ENCODE data around the gene CALU.

The CALU gene

GRCh38 chr7:128707752-128708151 lies 31.4 kb upstream of the CALU start:
- no peak overlapping the region for H3K4me3 ChIP-seq (ENCODE audit: control insufficient read depth, low read depth, low read length)
- TF ChIP-seq CTCF (IDR thresholded peaks at IDR 0.05; ENCODE audit: control insufficient read depth, insufficient read depth, low read depth, low read length, missing control alignments), result no peak
- DNase-seq (ENCODE audit: low read depth), result no peak

GRCh38 chr7:128708235-128708634 lies 30.9 kb upstream of the CALU start:
- H3K4me3 ChIP-seq (ENCODE audit: control insufficient read depth, low read depth, low read length), result no peak overlapping the region
- no peak for TF ChIP-seq CTCF (IDR thresholded peaks at IDR 0.05; ENCODE audit: control insufficient read depth, insufficient read depth, low read depth, low read length, missing control alignments)
- no peak for DNase-seq (ENCODE audit: low read depth)

GRCh38 chr7:128708824-128709223 lies 30.3 kb upstream of the CALU start:
- no peak overlapping the region for H3K4me3 ChIP-seq (ENCODE audit: control insufficient read depth, low read depth, low read length)
- TF ChIP-seq CTCF (IDR thresholded peaks at IDR 0.05; ENCODE audit: control insufficient read depth, insufficient read depth, low read depth, low read length, missing control alignments), result no peak
- no peak for DNase-seq (ENCODE audit: low read depth)

GRCh38 chr7:128710481-128710880 lies 28.7 kb upstream of the CALU start:
- no peak for TF ChIP-seq CTCF (IDR thresholded peaks at IDR 0.05; ENCODE audit: control insufficient read depth, insufficient read depth, low read depth, low read length, missing control alignments)
- no peak overlapping the region for H3K4me3 ChIP-seq (ENCODE audit: control insufficient read depth, low read depth, low read length)
- DNase-seq (ENCODE audit: low read depth), result no peak

- DNase-seq (ENCODE audit: low read depth), result no peak
- H3K4me3 ChIP-seq (ENCODE audit: control insufficient read depth, low read depth, low read length), result no peak overlapping the region
- no peak for TF ChIP-seq CTCF (IDR thresholded peaks at IDR 0.05; ENCODE audit: control insufficient read depth, insufficient read depth, low read depth, low read length, missing control alignments)
These were observed 25.4 kb upstream of the CALU start for GRCh38 chr7:128713794-128714193.

- TF ChIP-seq CTCF (IDR thresholded peaks at IDR 0.05; ENCODE audit: control insufficient read depth, insufficient read depth, low read depth, low read length, missing control alignments), result no peak
- no peak for DNase-seq (ENCODE audit: low read depth)
These were observed 24.3 kb upstream of the CALU start for GRCh38 chr7:128714701-128715495.

More at GRCh38 chr7:128714701-128715495, 24.3 kb upstream of the CALU start:
- H3K4me3 ChIP-seq (ENCODE audit: control insufficient read depth, low read depth, low read length), result no peak overlapping the region

All from AG09309 (cell line).